Heart left ventricle (tissue), 16 donors: ENCODE measurements around the gene MYO15A. TPM values are rescaled to one million over a fixed set of nuclear protein-coding genes. Genes with fewer than 3 reads are reported as not detected.
A peak's percentile ranks its signal among the peaks of the same experiment; 100 is the strongest.

Source experiments
- ATAC-seq, 4 donors: fragments of 200-7000 bp; cut with Tn5 transposase; one replicate each; pipeline ENCODE4 v1.9.1; 2020 to 2022; ENCODE audit warnings: moderate library complexity in 4 of 4, mild to moderate bottlenecking in 3 of 4, moderate number of reproducible peaks in 1 of 4
- DNase-seq, 5 donors: peaks; one replicate each; pipeline ENCODE4 v3.0.0-alpha.2; 2020
- H3K27ac ChIP-seq, 12 donors: fragments of 200-600 bp; sonication (generic) in 4 of 12; one replicate each; pipeline versions ENCODE4 v1.5.0 to v1.8.0; 2016 to 2022; ENCODE audit warnings: mild to moderate bottlenecking in 2 of 12
- H3K27me3 ChIP-seq, 9 donors: fragments of 200-600 bp; sonication (generic) in 2 of 9; one replicate each; pipeline versions ENCODE4 v1.5.1 to v1.8.0; 2016 to 2022; ENCODE audit warnings: mild to moderate bottlenecking in 3 of 9
- H3K36me3 ChIP-seq, 9 donors: fragments of 200-600 bp; sonication (generic) in 2 of 9; one replicate each; pipeline versions ENCODE4 v1.5.0 to v1.8.0; 2018 to 2022; ENCODE audit warnings: mild to moderate bottlenecking in 2 of 9
- H3K4me1 ChIP-seq, 12 donors: fragments of 200-600 bp; sonication (generic) in 4 of 12; one replicate each; pipeline versions ENCODE4 v1.5.0 to v1.8.0; 2016 to 2022; ENCODE audit warnings: mild to moderate bottlenecking in 3 of 12
- H3K4me3 ChIP-seq, 12 donors: fragments of 200-600 bp; sonication (generic) in 4 of 12; one replicate each; pipeline versions ENCODE4 v1.5.0 to v1.8.0; 2017 to 2022; ENCODE audit warnings: mild to moderate bottlenecking in 9 of 12, moderate library complexity in 4 of 12
- H3K9me3 ChIP-seq, 12 donors: fragments of 200-600 bp; sonication (generic) in 4 of 12; one replicate each; pipeline versions ENCODE4 v1.5.0 to v1.8.0; 2016 to 2022; ENCODE audit warnings: mild to moderate bottlenecking in 1 of 12
- CTCF ChIP-seq, 12 donors: fragments of 200-600 bp; sonication (generic) in 4 of 12; IDR thresholded peaks; one replicate each; pipeline versions ENCODE4 v1.5.0 to v1.8.0; 2018 to 2022; ENCODE audit warnings: antibody characterized with exemption in 12 of 12, mild to moderate bottlenecking in 5 of 12
- POLR2A ChIP-seq, 2 donors: fragments of 450-650 bp; IDR thresholded peaks; one replicate each; pipeline ENCODE4 v1.6.1; 2017; ENCODE audit warnings: antibody characterized with exemption in 2 of 2, mild to moderate bottlenecking in 2 of 2, moderate library complexity in 2 of 2
- WGBS, 4 donors: extraction: QIAGEN DNeasy Blood & Tissue Kit in 2 of 4; methylation state at CpG; one replicate each; pipeline versions ENCODE4 v1.1.5 to v1.1.7; 2013 to 2018; 5-methylcytosine and 5-hydroxymethylcytosine counted together
- intact Hi-C, 10 donors: fragments of 100-400 bp; cut with DNase I; formaldehyde crosslinking; loops; one replicate each; pipeline versions ENCODE4 v1.11.1 to v1.14.2; 2022
- polyA plus RNA-seq, 2 donors: library from polyadenylated mRNA; stranded (reverse); fragments of 200-250 nt; gene quantifications; one replicate each; pipeline ENCODE4 v1.2.3, GENCODE V29; 2013
- total RNA-seq, 9 donors: library from RNA; depleted of rRNA in 2 of 9; stranded (reverse); fragments of >200 nt in 2 of 9; fragmentation: NEBNext Ultra II Directional in 3 of 9; extraction: Animal tissue kit (Norgen Biotek cat#: 25700) in 3 of 9; gene quantifications; one replicate each; pipeline versions ENCODE4 v1.1.0 to v1.2.4, GENCODE V29; 2016 to 2023
- donor health status: ischemic (EF 13 %, LVEDD 7.1; RV severe dilation, severe dysfunction).
- donor health status: healthy with polysubstance abuse.
- donor health status: DM: no; HTN: yes; CAD: no.
- donor health status: DM: no; HTN: no; CAD: no.
- donor health status: ischemic (EF 25% LVEDD 6.9; RV normal size, moderate dysfunction).
- donor health status: ischemic (EF 25% LVEDD 5.7; RV mildly dilated, moderate dysfunction).
- donor health status: healthy.
- donor health status: DM: yes; HTN: yes; CAD: no.
- donor health status: ischemic (EF 35%, LVEDD 5.7; RV mildly dilated, moderate dysfunction).
- donor health status: nonischemic (EF 11% LVEDD 7.7; RV severe dilation, severe dysfunction).
- donor health status: DM: yes; HTN: yes; CAD: no.
- donor health status: PGD.
- donor health status: ischemic (EF 29% LVEDD 5.4; RV normal size, mild dysfunction).
- donor health status: nonischemic (EF 23%, LVEDD 6.1; RV moderate dilation, normal function).

Gene MYO15A
- total and polyA plus RNA-seq, 11 donors, result 0.12 to 0.53 (median 0.35) TPM; not detected in 2

- intact Hi-C loops, result loop anchor here in 4 of 10 donors (2.0 to 5.0 kb wide), 5 partner anchors 41 to 134 kb away; partner anchors contain the start of genes FLII (in 1 of the 4), LLGL1 (in 1 of the 4), MIEF2 (in 1 of the 4) and SMCR8 (in 1 of the 4)
- 0 to 2% (median 0%) methylated on average over 20 to 33 of the region's 33 CpGs for WGBS, 4 donors
- ATAC-seq, result peak; percentile 47 to 69 (median 60)
- Histone ChIP-seq H3K27ac (peak overlapping the region; percentile 93 to 100 (median 98)), H3K36me3 (peaks cover 0 to 13% (median 0%) of the 10 kb centered on the region in 9 donors), H3K4me3 (peak overlapping the region; percentile 56 to 99 (median 92)), H3K9me3 (no peaks in the 10 kb centered on the region), H3K27me3 (no peaks in the 10 kb centered on the region), H3K4me1 (peaks cover 13 to 61% (median 41%) of the 10 kb centered on the region in 12 donors)
- peak in 1 of 2 donors; percentile 48 for TF ChIP-seq POLR2A (IDR thresholded peaks at IDR 0.05)
- TF ChIP-seq CTCF (IDR thresholded peaks at IDR 0.05), result no peak
- DNase-seq, result peak; percentile 88 to 95 (median 92)
These were observed 74.4 kb downstream of the MYO15A start for GRCh38 chr17:18182978-18183333.

GRCh38 chr17:18183334-18184142 lies 75.0 kb downstream of the MYO15A start, which contains the start of gene ALKBH5:
ALKBH5 (plus strand) TSS chr17:18183828; CDS start chr17:18184244, 416 bp downstream.
- no peaks in the 10 kb centered on the region for H3K27me3 ChIP-seq
- TF ChIP-seq CTCF (IDR thresholded peaks at IDR 0.05) (peak in 11 of 12 donors; percentile 2 to 50 (median 28)), POLR2A (IDR thresholded peaks at IDR 0.05) (peak in 1 of 2 donors; percentile 94)
- H3K27ac ChIP-seq, result peak within 1 kb of the TSS; percentile 93 to 100 (median 98)
- WGBS, 4 donors, result 0 to 1% (median 1%) methylated on average over 11 to 98 of the region's 98 CpGs
- H3K36me3 ChIP-seq, result peaks cover 0 to 19% (median 1%) of the 10 kb centered on the region in 9 donors
- H3K9me3 ChIP-seq, result no peaks in the 10 kb centered on the region
- peak; percentile 97 to 99 (median 98) for DNase-seq
- intact Hi-C loops, result loop anchor here in 4 of 10 donors (2.0 to 5.0 kb wide), 5 partner anchors 41 to 134 kb away; partner anchors contain the start of genes FLII (in 1 of the 4), LLGL1 (in 1 of the 4), MIEF2 (in 1 of the 4) and SMCR8 (in 1 of the 4)
- ATAC-seq, result peak; percentile 91 to 96 (median 94)
- peaks cover 13 to 66% (median 47%) of the 10 kb centered on the region in 12 donors for H3K4me1 ChIP-seq
- peak within 1 kb of the TSS; percentile 56 to 99 (median 92) for H3K4me3 ChIP-seq

- TF ChIP-seq POLR2A (IDR thresholded peaks at IDR 0.05) (no peak), CTCF (IDR thresholded peaks at IDR 0.05) (no peak)
- Histone ChIP-seq H3K4me3 (peak overlapping the region; percentile 56 to 99 (median 92)), H3K9me3 (no peaks in the 10 kb centered on the region), H3K27ac (peak overlapping the region; percentile 93 to 100 (median 98)), H3K27me3 (no peaks in the 10 kb centered on the region), H3K36me3 (peaks cover 0 to 26% (median 2%) of the 10 kb centered on the region in 9 donors), H3K4me1 (peaks cover 13 to 75% (median 56%) of the 10 kb centered on the region in 12 donors)
- WGBS, 4 donors, result 0 to 1% (median 1%) methylated on average over 46 to 92 of the region's 92 CpGs
- intact Hi-C loops, result loop anchor here in 3 of 10 donors (5.0 kb wide), 3 partner anchors 42 to 133 kb away; partner anchors contain the start of genes FLII (in 1 of the 3) and SMCR8 (in 1 of the 3)
- ATAC-seq (peak in 2 of 4 donors; percentile 6 to 15), DNase-seq (peak; percentile 43 to 70 (median 57))
These were observed 75.8 kb downstream of the MYO15A start for GRCh38 chr17:18184143-18185031.
